A549 (cell line): ENCODE data around the gene PPP2R2D. TPM values are rescaled to one million over a fixed set of nuclear protein-coding genes. Genes with fewer than 3 reads are reported as not detected.

Experiments
- ATAC-seq, 2 experiments: fragments of 200-7000 bp in 1 of 2; fragments of >200 bp in 1 of 2; cut with Nextera tagmentation in 1 of 2; cut with Tn5 transposase in 1 of 2; 3 replicates each; pipeline versions ENCODE4 v1.8.0 to v1.9.1; 2018 to 2020; ENCODE audit warnings: mild to moderate bottlenecking in 1 of 2, moderate library complexity in 1 of 2
- CTCF ChIA-PET: fragments of 300-600 bp; sonication (Branson Sonifier 250); formaldehyde crosslinking; extraction: SDS; loops from one replicate; lab custom pipeline; 2021; ENCODE audit warnings: antibody characterized with exemption, inconsistent platforms; lab: Yijun Ruan, JAX
- POLR2A ChIA-PET: fragments of 350-600 bp; formaldehyde crosslinking; extraction: SDS; loops from one replicate; lab custom pipeline; 2021; ENCODE audit warnings: antibody characterized with exemption, inconsistent platforms; lab: Yijun Ruan, JAX
- DNase-seq, 2 experiments: peaks; one replicate each; pipeline versions ENCODE4 v3.0.0 to v3.0.0-alpha.2; 2011 to 2016; ENCODE audit warnings: low read depth in 1 of 2, low spot score in 1 of 2
- FAIRE-seq: peaks from 2 replicates; lab custom pipeline; 2011; peaks lifted over from hg19 to GRCh38; lab: Jason Lieb, UNC
- H3K27ac ChIP-seq, 2 experiments: fragments of >200 bp; sonication (Bioruptor Twin); formaldehyde crosslinking; 3 replicates each; pipeline ENCODE4 v1.5.1; 2016 to 2017
- H3K4me1 ChIP-seq: fragments of >200 bp; sonication (Bioruptor Twin); formaldehyde crosslinking; 3 replicates; pipeline ENCODE4 v1.6.1; 2016
- H3K4me2 ChIP-seq: fragments of >200 bp; sonication (Bioruptor Twin); formaldehyde crosslinking; 3 replicates; pipeline ENCODE4 v1.6.1; 2016
- H3K4me3 ChIP-seq: fragments of >200 bp; sonication (Bioruptor Twin); formaldehyde crosslinking; 3 replicates; pipeline ENCODE4 v1.5.1; 2016
- H3K9me3 ChIP-seq: fragments of >200 bp; sonication (Bioruptor Twin); formaldehyde crosslinking; 3 replicates; pipeline ENCODE4 v1.6.1; 2016
- ATOH8 ChIP-seq: fragments of 250-450 bp; sonication (Bioruptor Pico); IDR thresholded peaks from 2 replicates; pipeline ENCODE4 v1.5.0; 2020; ENCODE audit warnings: low read depth, mild to moderate bottlenecking, moderate library complexity
- CEBPB ChIP-seq, 2 experiments: fragments of >200 bp in 1 of 2; sonication (Bioruptor Twin) in 1 of 2; formaldehyde crosslinking in 1 of 2; IDR thresholded peaks; 2 replicates each; pipeline ENCODE4 v1.6.1; 2012 to 2016
- CHD4 ChIP-seq: fragments of 200-600 bp; sonication (generic); IDR thresholded peaks from 2 replicates; pipeline ENCODE4 v1.6.1; 2016; ENCODE audit warnings: antibody characterized with exemption, mild to moderate bottlenecking, borderline replicate concordance
- CTCF ChIP-seq: fragments of >200 bp; sonication (Bioruptor Twin); formaldehyde crosslinking; IDR thresholded peaks from 3 replicates; pipeline ENCODE4 v1.5.1; 2016
- EP300 ChIP-seq, 2 experiments: fragments of >200 bp; sonication (Bioruptor Twin); formaldehyde crosslinking; IDR thresholded peaks; 2 replicates in 1 of 2; 3 replicates in 1 of 2; pipeline ENCODE4 v1.6.1; 2016 to 2017
- ESRRA ChIP-seq: fragments of 150-350 bp; IDR thresholded peaks from 2 replicates; pipeline ENCODE4 v1.6.1; 2014; ENCODE audit warnings: mild to moderate bottlenecking, low read length, borderline replicate concordance
- FOSB ChIP-seq: fragments of 250-450 bp; sonication (Bioruptor Pico); IDR thresholded peaks from 2 replicates; pipeline ENCODE4 v1.5.0; 2020; ENCODE audit warnings: mild to moderate bottlenecking, moderate library complexity
- FOXS1 ChIP-seq: fragments of 250-450 bp; sonication (Bioruptor Pico); IDR thresholded peaks from 2 replicates; pipeline ENCODE4 v1.5.0; 2020; ENCODE audit warnings: mild to moderate bottlenecking, moderate library complexity
- HDAC2 ChIP-seq: fragments of 200-600 bp; sonication (generic); IDR thresholded peaks from 2 replicates; pipeline ENCODE4 v1.6.1; 2016
- HMGXB4 ChIP-seq: fragments of 250-450 bp; sonication (Bioruptor Pico); IDR thresholded peaks from 2 replicates; pipeline ENCODE4 v1.5.0; 2021; ENCODE audit warnings: mild to moderate bottlenecking, moderate library complexity, borderline replicate concordance
- HOXA7 ChIP-seq: fragments of 250-450 bp; sonication (Bioruptor Pico); IDR thresholded peaks from 2 replicates; pipeline ENCODE4 v1.5.0; 2020; ENCODE audit warnings: mild to moderate bottlenecking, moderate library complexity
- HOXB13 ChIP-seq: fragments of 250-450 bp; sonication (Bioruptor Pico); IDR thresholded peaks from 2 replicates; pipeline ENCODE4 v1.5.0; 2020; ENCODE audit warnings: low read depth, mild to moderate bottlenecking, moderate library complexity
- MAFK ChIP-seq: fragments of 450-650 bp; IDR thresholded peaks from 2 replicates; pipeline ENCODE4 v1.6.1; 2014; ENCODE audit not compliant: partially characterized antibody
- MAX ChIP-seq: IDR thresholded peaks from 2 replicates; pipeline ENCODE4 v1.6.1; 2012
- NPAS2 ChIP-seq: fragments of 250-450 bp; sonication (Bioruptor Pico); IDR thresholded peaks from 2 replicates; pipeline ENCODE4 v1.8.0; 2022; ENCODE audit warnings: mild to moderate bottlenecking, moderate library complexity, borderline replicate concordance
- POLR2A ChIP-seq: IDR thresholded peaks from 2 replicates; pipeline ENCODE4 v1.6.1; 2012; ENCODE audit warnings: mild to moderate bottlenecking, low read length
- POLR2AphosphoS2 ChIP-seq: conservative IDR thresholded peaks from 2 replicates; pipeline ENCODE4 v1.6.1; 2012; ENCODE audit warnings: low read length, improper control_type of control experiment, inconsistent platforms
- RAD21 ChIP-seq, 2 experiments: fragments of >200 bp in 1 of 2; sonication (Bioruptor Twin) in 1 of 2; formaldehyde crosslinking in 1 of 2; IDR thresholded peaks in 1 of 2; conservative IDR thresholded peaks in 1 of 2; 2 replicates in 1 of 2; 3 replicates in 1 of 2; pipeline ENCODE4 v1.6.1; 2012 to 2018; ENCODE audit warnings: inconsistent platforms in 1 of 2
- RNF2 ChIP-seq: fragments of 200-600 bp; sonication (generic); IDR thresholded peaks from 2 replicates; pipeline ENCODE4 v1.6.1; 2016; ENCODE audit warnings: low read depth, mild to moderate bottlenecking, antibody characterized with exemption, moderate library complexity, borderline replicate concordance
- ZC3H11A ChIP-seq: fragments of 450-650 bp; IDR thresholded peaks from 2 replicates; pipeline ENCODE4 v1.6.1; 2014; ENCODE audit warnings: antibody characterized with exemption, mild to moderate bottlenecking
- WGBS: methylation state at CpG from one replicate; pipeline ENCODE4 v1.1.6; 2017; ENCODE audit errors: missing lambda C conversion rate; 5-methylcytosine and 5-hydroxymethylcytosine counted together
- polyA plus RNA-seq, 4 experiments: library from polyadenylated mRNA; depleted of rRNA in 3 of 4; stranded (reverse); fragments of >200 nt; fragmentation: RNase III in 1 of 4; extraction: RNeasy Plus Mini Kit Qiagen cat#74134 plus additional on column Dnase treatment in 1 of 4; gene quantifications; 2 replicates in 3 of 4; 3 replicates in 1 of 4; pipeline ENCODE4 v1.2.3, GENCODE V29; 2011 to 2017

The PPP2R2D gene
- polyA plus RNA-seq, 2 of the 4 experiments (the other 2 are of a cell fraction) = 23.9 to 36.0 TPM

GRCh38 chr10:131854579-131855335, 46.1 kb upstream of the PPP2R2D start:
- POLR2A ChIA-PET = no interaction called here
- TF ChIP-seq CHD4 (no peak), HOXA7 (no peak), POLR2A (no peak), MAX (no peak), FOSB (CRISPR knock-in tag) (no peak), HMGXB4 (CRISPR knock-in tag) (no peak), FOXS1 (CRISPR knock-in tag) (no peak), CEBPB (IDR thresholded peaks at IDR 0.05) (no peak), NPAS2 (CRISPR knock-in tag) (no peak), RAD21 (conservative IDR thresholded peaks at IDR 0.05 in 1 of 2, IDR thresholded peaks at IDR 0.05 in 1 of 2) (no peak), POLR2AphosphoS2 (no peak), HOXB13 (CRISPR knock-in tag) (no peak), CTCF (no peak)
- no peaks in the 10 kb centered on the region for H3K9me3 ChIP-seq
- FAIRE-seq (no peak), DNase-seq (no peak), ATAC-seq (no peak)
- no peak overlapping the region for H3K27ac ChIP-seq
- no peaks in the 10 kb centered on the region for H3K4me1 ChIP-seq
- WGBS = 35% methylated on average over 17 of the region's 22 CpGs
- no peak overlapping the region for H3K4me2 ChIP-seq
- CTCF ChIA-PET = no interaction called here
- no peak overlapping the region for H3K4me3 ChIP-seq

GRCh38 chr10:131855461-131856401, 45.1 kb upstream of the PPP2R2D start:
- Histone ChIP-seq H3K9me3 (no peaks in the 10 kb centered on the region), H3K27ac (no peak overlapping the region), H3K4me1 (no peaks in the 10 kb centered on the region), H3K4me3 (no peak overlapping the region), H3K4me2 (no peak overlapping the region)
- ChIA-PET CTCF (no interaction called here), POLR2A (no interaction called here)
- TF ChIP-seq EP300 (IDR thresholded peaks at IDR 0.05) (no peak), ATOH8 (CRISPR knock-in tag) (no peak), MAFK (peak; percentile 22), HDAC2 (no peak), ZC3H11A (no peak), RNF2 (no peak), ESRRA (no peak)
- 68% methylated on average over 14 of the region's 23 CpGs for WGBS
- FAIRE-seq (no peak), ATAC-seq (no peak), DNase-seq (no peak)
